A549 (cell line): ENCODE data around the gene TEX29. TPM values are rescaled to one million over a fixed set of nuclear protein-coding genes. Genes with fewer than 3 reads are reported as not detected.

Source experiments
- ATAC-seq, 2 experiments: fragments of 200-7000 bp in 1 of 2; fragments of >200 bp in 1 of 2; cut with Nextera tagmentation in 1 of 2; cut with Tn5 transposase in 1 of 2; 3 replicates each; pipeline versions ENCODE4 v1.8.0 to v1.9.1; 2018 to 2020; ENCODE audit warnings: mild to moderate bottlenecking in 1 of 2, moderate library complexity in 1 of 2
- CTCF ChIA-PET: fragments of 300-600 bp; sonication (Branson Sonifier 250); formaldehyde crosslinking; extraction: SDS; loops from one replicate; lab custom pipeline; 2021; ENCODE audit warnings: antibody characterized with exemption, inconsistent platforms; lab: Yijun Ruan, JAX
- POLR2A ChIA-PET: fragments of 350-600 bp; formaldehyde crosslinking; extraction: SDS; loops from one replicate; lab custom pipeline; 2021; ENCODE audit warnings: antibody characterized with exemption, inconsistent platforms; lab: Yijun Ruan, JAX
- DNase-seq, 2 experiments: peaks; one replicate each; pipeline versions ENCODE4 v3.0.0 to v3.0.0-alpha.2; 2011 to 2016; ENCODE audit warnings: low read depth in 1 of 2, low spot score in 1 of 2
- FAIRE-seq: peaks from 2 replicates; lab custom pipeline; 2011; peaks lifted over from hg19 to GRCh38; lab: Jason Lieb, UNC
- H3K27ac ChIP-seq, 2 experiments: fragments of >200 bp; sonication (Bioruptor Twin); formaldehyde crosslinking; 3 replicates each; pipeline ENCODE4 v1.5.1; 2016 to 2017
- H3K4me1 ChIP-seq: fragments of >200 bp; sonication (Bioruptor Twin); formaldehyde crosslinking; 3 replicates; pipeline ENCODE4 v1.6.1; 2016
- H3K4me2 ChIP-seq: fragments of >200 bp; sonication (Bioruptor Twin); formaldehyde crosslinking; 3 replicates; pipeline ENCODE4 v1.6.1; 2016
- H3K4me3 ChIP-seq: fragments of >200 bp; sonication (Bioruptor Twin); formaldehyde crosslinking; 3 replicates; pipeline ENCODE4 v1.5.1; 2016
- H3K9me3 ChIP-seq: fragments of >200 bp; sonication (Bioruptor Twin); formaldehyde crosslinking; 3 replicates; pipeline ENCODE4 v1.6.1; 2016
- ATOH8 ChIP-seq: fragments of 250-450 bp; sonication (Bioruptor Pico); IDR thresholded peaks from 2 replicates; pipeline ENCODE4 v1.5.0; 2020; ENCODE audit warnings: low read depth, mild to moderate bottlenecking, moderate library complexity
- CBX2 ChIP-seq: fragments of 200-600 bp; sonication (generic); IDR thresholded peaks from 2 replicates; pipeline ENCODE4 v1.6.1; 2016; ENCODE audit warnings: low read depth, mild to moderate bottlenecking, borderline replicate concordance
- CEBPB ChIP-seq, 2 experiments: fragments of >200 bp in 1 of 2; sonication (Bioruptor Twin) in 1 of 2; formaldehyde crosslinking in 1 of 2; IDR thresholded peaks; 2 replicates each; pipeline ENCODE4 v1.6.1; 2012 to 2016
- CHD4 ChIP-seq: fragments of 200-600 bp; sonication (generic); IDR thresholded peaks from 2 replicates; pipeline ENCODE4 v1.6.1; 2016; ENCODE audit warnings: antibody characterized with exemption, mild to moderate bottlenecking, borderline replicate concordance
- CTCF ChIP-seq: fragments of >200 bp; sonication (Bioruptor Twin); formaldehyde crosslinking; IDR thresholded peaks from 3 replicates; pipeline ENCODE4 v1.5.1; 2016
- EHMT2 ChIP-seq: fragments of 200-600 bp; sonication (generic); IDR thresholded peaks from 2 replicates; pipeline ENCODE4 v1.6.1; 2016; ENCODE audit warnings: antibody characterized with exemption, low read depth, mild to moderate bottlenecking, moderate library complexity
- ELK1 ChIP-seq: fragments of 150-350 bp; IDR thresholded peaks from 2 replicates; pipeline ENCODE4 v1.6.1; 2014; ENCODE audit warnings: low read depth, mild to moderate bottlenecking, low read length
- FOSL2 ChIP-seq, 2 experiments: fragments of 450-650 bp in 1 of 2; fragments of >200 bp in 1 of 2; sonication (Bioruptor Twin) in 1 of 2; formaldehyde crosslinking; IDR thresholded peaks; 2 replicates each; pipeline versions ENCODE4 v1.5.0 to v1.6.1; 2016 to 2020; ENCODE audit warnings: mild to moderate bottlenecking in 1 of 2, moderate library complexity in 1 of 2
- GATA3 ChIP-seq: IDR thresholded peaks from 2 replicates; pipeline ENCODE4 v1.6.1; 2012; ENCODE audit warnings: borderline replicate concordance
- HES2 ChIP-seq: fragments of >200 bp; sonication (Bioruptor Twin); formaldehyde crosslinking; IDR thresholded peaks from 2 replicates; pipeline ENCODE4 v1.6.1; 2016
- JUNB ChIP-seq: fragments of >200 bp; sonication (Bioruptor Twin); formaldehyde crosslinking; IDR thresholded peaks from 2 replicates; pipeline ENCODE4 v1.6.1; 2016
- KDM1A ChIP-seq: fragments of 200-600 bp; sonication (generic); IDR thresholded peaks from 2 replicates; pipeline ENCODE4 v1.6.1; 2016; ENCODE audit warnings: low read depth, mild to moderate bottlenecking
- KDM5A ChIP-seq: fragments of 200-600 bp; sonication (generic); IDR thresholded peaks from 2 replicates; pipeline ENCODE4 v1.6.1; 2016; ENCODE audit warnings: antibody characterized with exemption, mild to moderate bottlenecking
- NPAS2 ChIP-seq: fragments of 250-450 bp; sonication (Bioruptor Pico); IDR thresholded peaks from 2 replicates; pipeline ENCODE4 v1.8.0; 2022; ENCODE audit warnings: mild to moderate bottlenecking, moderate library complexity, borderline replicate concordance
- NR3C1 ChIP-seq: fragments of >200 bp; sonication (Bioruptor Twin); formaldehyde crosslinking; IDR thresholded peaks from 3 replicates; pipeline ENCODE4 v1.6.1; 2017
- PBX3 ChIP-seq: IDR thresholded peaks from 2 replicates; pipeline ENCODE4 v1.6.1; 2012
- RAD21 ChIP-seq, 2 experiments: fragments of >200 bp in 1 of 2; sonication (Bioruptor Twin) in 1 of 2; formaldehyde crosslinking in 1 of 2; IDR thresholded peaks in 1 of 2; conservative IDR thresholded peaks in 1 of 2; 2 replicates in 1 of 2; 3 replicates in 1 of 2; pipeline ENCODE4 v1.6.1; 2012 to 2018; ENCODE audit warnings: inconsistent platforms in 1 of 2
- RCOR1 ChIP-seq: fragments of 150-350 bp; IDR thresholded peaks from 2 replicates; pipeline ENCODE4 v1.6.1; 2014; ENCODE audit warnings: antibody characterized with exemption, low read length, low read depth
- RNF2 ChIP-seq: fragments of 200-600 bp; sonication (generic); IDR thresholded peaks from 2 replicates; pipeline ENCODE4 v1.6.1; 2016; ENCODE audit warnings: low read depth, mild to moderate bottlenecking, antibody characterized with exemption, moderate library complexity, borderline replicate concordance
- ZC3H11A ChIP-seq: fragments of 450-650 bp; IDR thresholded peaks from 2 replicates; pipeline ENCODE4 v1.6.1; 2014; ENCODE audit warnings: antibody characterized with exemption, mild to moderate bottlenecking
- WGBS: methylation state at CpG from one replicate; pipeline ENCODE4 v1.1.6; 2017; ENCODE audit errors: missing lambda C conversion rate; 5-methylcytosine and 5-hydroxymethylcytosine counted together
- polyA plus RNA-seq, 4 experiments: library from polyadenylated mRNA; depleted of rRNA in 3 of 4; stranded (reverse); fragments of >200 nt; fragmentation: RNase III in 1 of 4; extraction: RNeasy Plus Mini Kit Qiagen cat#74134 plus additional on column Dnase treatment in 1 of 4; gene quantifications; 2 replicates in 3 of 4; 3 replicates in 1 of 4; pipeline ENCODE4 v1.2.3, GENCODE V29; 2011 to 2017

The TEX29 gene
- polyA plus RNA-seq, 2 of the 4 experiments (the other 2 are of a cell fraction): 0.13 to 0.35 TPM

GRCh38 chr13:111292710-111293485 is 27.5 kb upstream of the TEX29 start:
- no peaks in the 10 kb centered on the region for H3K4me1 ChIP-seq
- no peak for DNase-seq
- no peak overlapping the region for H3K27ac ChIP-seq
- no peak overlapping the region for H3K4me2 ChIP-seq
- TF ChIP-seq PBX3 (no peak), CBX2 (no peak), NR3C1 (no peak), RAD21 (conservative IDR thresholded peaks at IDR 0.05 in 1 of 2, IDR thresholded peaks at IDR 0.05 in 1 of 2) (no peak), KDM1A (no peak), EHMT2 (no peak), GATA3 (no peak), CHD4 (no peak), ATOH8 (CRISPR knock-in tag) (no peak), KDM5A (no peak), CTCF (no peak), RCOR1 (no peak), RNF2 (no peak), FOSL2 (IDR thresholded peaks at IDR 0.05) (no peak), FOSL2 (CRISPR knock-in tag; IDR thresholded peaks at IDR 0.05) (no peak), JUNB (no peak), NPAS2 (no peak)
- no peak for FAIRE-seq
- no peaks in the 10 kb centered on the region for H3K9me3 ChIP-seq
- no peak for ATAC-seq
- POLR2A ChIA-PET: no interaction called here
- CTCF ChIA-PET: no interaction called here
- 93% methylated on average over 13 of the region's 13 CpGs for WGBS
- no peak overlapping the region for H3K4me3 ChIP-seq

- Histone ChIP-seq H3K9me3 (no peaks in the 10 kb centered on the region), H3K4me1 (no peaks in the 10 kb centered on the region), H3K4me2 (no peak overlapping the region), H3K4me3 (no peak overlapping the region)
- ATAC-seq: no peak
- POLR2A ChIA-PET: no interaction called here
- 86% methylated on average over 4 of the region's 9 CpGs for WGBS
- FAIRE-seq: no peak
- DNase-seq: no peak
- no peak for TF ChIP-seq ZC3H11A
- no peak for TF ChIP-seq RNF2
- TF ChIP-seq HES2: no peak
- no peak for TF ChIP-seq ELK1
- no peak for TF ChIP-seq RCOR1
- no peak for TF ChIP-seq CEBPB (IDR thresholded peaks at IDR 0.05)
- TF ChIP-seq, all 56 proteins: peak for 0
- no peak overlapping the region for H3K27ac ChIP-seq
- CTCF ChIA-PET: interaction anchor here (1.3 kb wide), 1 partner anchor 15 kb away, joined by 3 read pairs; no protein-coding TSS in a partner anchor
Measured at GRCh38 chr13:111295886-111296285, 24.6 kb upstream of the TEX29 start.
